NCI-H345 (cell line): Measurements from ENCODE around the gene STPG4.
A peak's percentile ranks its signal among the peaks of the same experiment; 100 is the strongest.

ENCODE experiments used
- DNase-seq: peaks from one replicate; lab custom pipeline; 2025; lab: John Stamatoyannopoulos, UW

Gene STPG4

DNA sequence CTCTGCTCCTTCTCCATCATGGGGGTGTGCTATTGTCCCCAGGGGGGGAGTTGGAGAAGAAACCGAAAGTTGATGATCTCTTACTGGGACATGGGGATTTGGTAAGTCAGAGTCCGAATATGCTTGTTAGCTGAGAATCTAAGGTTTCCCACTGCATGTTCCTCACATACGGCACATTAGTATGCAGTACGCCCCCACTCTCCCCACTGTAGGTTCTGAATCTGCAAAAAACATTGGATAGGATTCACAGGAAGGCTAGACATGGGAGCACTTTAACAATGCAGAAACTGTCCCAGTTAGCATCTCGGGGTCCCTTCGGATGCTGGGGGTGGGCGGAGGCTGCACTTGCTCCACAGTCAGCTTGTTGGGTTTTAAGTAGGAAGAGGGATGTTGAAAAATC, 102.3 kb downstream of the STPG4 start:
- DNase-seq, result no peak

DNA sequence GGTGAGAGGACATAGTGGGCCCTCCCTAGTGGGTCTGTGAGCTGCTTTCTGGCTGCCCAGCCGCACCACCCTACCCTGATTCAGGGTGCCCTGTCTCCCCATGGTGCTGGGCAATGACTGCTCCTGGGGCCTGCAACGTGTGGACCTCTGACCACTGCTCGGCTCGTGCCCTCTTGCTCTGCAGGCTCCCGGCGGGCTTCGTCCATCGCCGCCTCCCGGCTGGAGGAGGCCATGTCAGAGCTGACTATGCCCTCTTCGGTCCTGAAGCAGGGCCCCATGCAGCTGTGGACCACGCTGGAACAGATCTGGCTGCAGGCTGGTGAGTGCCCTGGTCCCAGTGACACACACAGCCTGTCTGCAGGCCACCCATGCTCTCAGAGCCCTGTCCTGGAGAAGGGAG, 103.5 kb downstream of the STPG4 start:
- DNase-seq, result no peak

DNA sequence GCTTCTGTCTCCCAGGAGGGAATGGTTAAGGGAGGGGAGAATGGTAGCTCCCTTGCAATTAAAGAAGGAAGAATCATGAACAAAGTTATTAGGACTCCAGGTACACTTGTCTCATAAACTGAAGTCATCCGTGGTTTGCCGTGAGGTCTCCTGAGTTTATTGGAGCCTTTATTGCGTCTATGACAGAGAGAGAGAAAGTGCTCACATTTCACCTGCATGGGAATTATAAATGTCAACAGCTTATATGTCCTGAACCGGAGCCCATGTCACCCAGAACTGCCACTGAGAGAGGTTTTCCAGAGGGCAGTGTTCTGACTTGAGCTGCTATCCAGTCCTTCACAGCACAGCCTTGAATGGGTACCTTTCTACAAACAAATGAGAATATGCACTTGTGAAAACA, 104.3 kb downstream of the STPG4 start:
- no peak for DNase-seq

DNA sequence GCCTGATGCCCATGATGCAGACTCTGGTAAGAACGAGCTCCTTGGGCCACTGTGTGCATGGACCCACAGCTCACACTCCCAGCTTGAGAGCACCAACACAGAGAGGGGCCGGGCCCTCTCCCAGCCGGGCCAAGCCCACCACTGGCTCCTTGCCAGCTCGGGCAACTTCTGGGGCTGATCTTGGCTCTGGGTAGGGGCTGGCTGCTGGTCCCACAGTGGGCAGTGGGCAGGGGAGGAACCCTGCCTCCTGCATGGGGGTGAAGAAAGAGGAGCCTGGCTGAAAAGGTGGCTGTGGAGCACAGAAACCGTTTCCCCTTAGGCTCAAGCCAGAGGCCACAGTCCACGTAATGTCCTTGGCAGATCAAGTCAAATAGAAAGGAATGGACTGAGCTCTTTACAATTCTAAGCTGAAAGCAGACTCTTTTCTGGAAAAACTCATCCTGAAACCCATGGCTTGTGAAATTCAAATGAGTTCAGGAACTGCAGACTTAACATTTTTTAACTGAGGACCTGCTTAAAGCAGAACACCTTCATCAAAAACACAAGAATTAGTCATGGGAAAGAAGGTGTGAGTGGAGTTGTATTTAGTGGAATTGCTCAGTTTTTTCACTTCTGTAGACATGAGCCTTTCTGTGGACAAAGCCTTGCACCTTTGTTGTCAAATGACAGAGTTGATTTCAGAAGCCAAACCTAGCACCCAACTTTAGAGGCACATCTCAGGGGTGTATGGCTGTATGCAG, 104.9 kb downstream of the STPG4 start:
- DNase-seq, result no peak

DNA sequence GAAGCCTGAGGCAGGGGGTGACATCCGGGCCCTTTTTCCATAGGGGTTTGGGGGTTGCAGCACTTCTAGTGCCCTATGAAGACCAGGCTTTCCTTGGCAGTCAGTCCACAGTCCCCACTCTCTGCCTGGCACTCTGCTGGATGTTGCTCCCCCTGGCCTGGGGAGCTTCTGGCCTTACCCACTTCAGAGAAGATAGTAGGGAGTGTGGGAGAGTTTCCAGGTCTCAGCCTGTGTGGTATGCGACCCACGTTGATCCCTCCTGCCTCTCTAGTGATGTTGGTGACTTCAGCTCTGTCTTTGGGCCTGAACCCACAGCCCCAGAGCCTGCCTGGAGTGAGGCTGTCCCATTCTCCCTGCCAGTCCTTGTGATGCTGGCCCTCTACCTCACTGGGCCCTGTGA, 105.6 kb downstream of the STPG4 start:
- no peak for DNase-seq

DNA sequence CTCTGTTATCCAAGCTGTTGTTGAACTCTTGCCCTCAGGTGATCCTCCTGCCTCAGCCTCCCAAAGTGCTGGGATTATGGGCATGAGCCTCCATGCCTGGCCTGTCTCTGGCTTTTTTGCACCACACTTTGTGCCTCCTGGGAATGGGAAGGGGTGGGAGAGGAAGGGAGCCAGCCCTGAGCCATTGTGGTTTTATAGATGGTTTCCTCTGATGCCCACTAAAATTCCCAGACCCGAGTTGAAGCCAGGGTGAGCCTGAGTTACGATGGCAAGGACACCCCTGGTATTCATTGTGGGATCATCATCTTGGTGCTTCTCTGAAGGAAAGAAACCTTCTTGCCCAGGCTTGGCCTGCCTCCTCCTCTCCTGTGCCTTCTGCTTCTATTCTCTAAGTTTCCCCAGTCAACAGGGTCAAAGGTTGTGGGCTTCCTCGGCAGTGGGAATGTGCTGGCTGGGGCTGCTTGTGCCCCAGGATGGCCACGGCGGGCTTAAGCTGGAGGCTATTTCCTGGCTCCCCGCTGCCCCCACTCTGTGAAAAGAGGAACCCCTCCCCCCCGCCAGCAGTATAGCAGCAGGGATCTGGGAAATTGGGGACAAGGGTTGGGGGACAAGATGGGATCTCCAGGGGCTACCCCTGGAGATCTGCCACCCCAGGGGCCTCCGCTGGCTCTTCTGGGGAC, 106.2 kb downstream of the STPG4 start:
- DNase-seq, result no peak

DNA sequence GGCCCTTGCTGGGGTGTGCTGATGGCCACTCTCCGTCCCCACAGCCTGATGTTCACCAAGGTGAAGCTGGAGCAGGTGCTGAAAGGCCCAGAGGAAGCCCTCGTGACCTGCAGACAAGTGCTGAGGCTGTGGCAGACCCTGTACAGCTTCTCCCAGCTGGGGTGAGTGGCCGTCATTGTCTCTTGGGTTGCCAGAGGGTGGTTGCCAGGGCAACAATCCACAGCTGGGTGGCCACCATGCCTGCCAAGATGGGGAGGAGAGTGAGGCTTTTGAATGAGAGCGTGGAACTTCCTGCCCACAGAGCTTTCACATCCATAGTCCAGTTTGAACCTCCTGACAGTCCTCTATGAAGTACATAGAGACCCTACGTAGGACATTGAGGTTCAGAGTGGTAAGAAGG, 108.8 kb downstream of the STPG4 start:
- no peak for DNase-seq

DNA sequence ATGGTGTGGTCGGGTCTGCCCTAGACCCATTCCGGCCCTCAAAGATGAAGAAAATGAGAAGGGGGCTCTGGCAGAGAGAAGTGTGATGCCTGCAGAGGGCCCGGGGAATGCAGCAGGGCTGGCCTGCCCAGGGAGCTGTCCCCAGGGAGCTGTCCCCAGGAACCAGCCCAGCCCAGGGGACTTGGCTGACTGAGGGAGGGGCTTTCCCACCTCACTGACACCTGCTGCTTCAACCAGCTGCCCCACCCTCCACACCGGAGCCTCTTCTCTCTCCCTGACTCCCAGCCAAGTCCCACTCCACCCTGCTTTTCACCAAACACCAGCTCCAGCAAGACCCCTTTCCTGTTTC, 111.2 kb downstream of the STPG4 start:
- peak; percentile 18 for DNase-seq

DNA sequence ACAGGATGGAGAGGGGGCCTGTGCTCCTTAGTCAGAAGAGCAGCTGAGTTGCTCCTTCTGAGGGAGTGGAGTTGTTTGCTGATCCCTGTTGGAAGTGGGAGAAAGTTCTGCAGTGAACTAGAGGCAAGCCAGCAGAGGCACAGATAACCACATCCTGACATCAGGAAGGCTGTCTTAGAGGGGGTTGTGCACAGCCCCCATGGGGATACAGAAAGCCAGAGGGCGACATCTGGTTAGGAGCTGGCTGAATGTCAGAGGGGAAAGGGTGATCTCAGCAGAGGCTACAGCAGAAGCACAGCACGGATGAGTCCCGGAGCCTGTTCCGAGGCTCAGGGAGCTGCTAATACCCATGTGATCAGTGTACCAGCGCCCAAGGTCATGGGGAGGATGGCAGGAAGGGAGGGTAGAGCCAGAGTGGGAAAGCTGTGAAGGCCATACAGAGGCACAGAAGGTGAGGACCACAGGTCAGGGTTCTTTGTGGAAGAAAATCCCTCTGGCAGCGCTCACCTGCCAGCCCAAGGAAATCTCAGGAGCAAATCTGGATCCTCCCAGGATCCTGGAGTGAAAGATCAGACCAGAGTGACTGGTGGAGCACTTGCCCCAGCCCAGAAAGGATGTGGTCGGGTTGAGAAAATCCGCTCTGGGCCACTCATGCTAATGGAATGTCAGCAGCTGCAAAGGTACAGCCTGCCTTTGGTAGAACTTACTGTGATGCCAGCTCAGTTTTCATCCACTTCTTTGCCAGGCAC, 111.8 kb downstream of the STPG4 start:
- no peak for DNase-seq

DNA sequence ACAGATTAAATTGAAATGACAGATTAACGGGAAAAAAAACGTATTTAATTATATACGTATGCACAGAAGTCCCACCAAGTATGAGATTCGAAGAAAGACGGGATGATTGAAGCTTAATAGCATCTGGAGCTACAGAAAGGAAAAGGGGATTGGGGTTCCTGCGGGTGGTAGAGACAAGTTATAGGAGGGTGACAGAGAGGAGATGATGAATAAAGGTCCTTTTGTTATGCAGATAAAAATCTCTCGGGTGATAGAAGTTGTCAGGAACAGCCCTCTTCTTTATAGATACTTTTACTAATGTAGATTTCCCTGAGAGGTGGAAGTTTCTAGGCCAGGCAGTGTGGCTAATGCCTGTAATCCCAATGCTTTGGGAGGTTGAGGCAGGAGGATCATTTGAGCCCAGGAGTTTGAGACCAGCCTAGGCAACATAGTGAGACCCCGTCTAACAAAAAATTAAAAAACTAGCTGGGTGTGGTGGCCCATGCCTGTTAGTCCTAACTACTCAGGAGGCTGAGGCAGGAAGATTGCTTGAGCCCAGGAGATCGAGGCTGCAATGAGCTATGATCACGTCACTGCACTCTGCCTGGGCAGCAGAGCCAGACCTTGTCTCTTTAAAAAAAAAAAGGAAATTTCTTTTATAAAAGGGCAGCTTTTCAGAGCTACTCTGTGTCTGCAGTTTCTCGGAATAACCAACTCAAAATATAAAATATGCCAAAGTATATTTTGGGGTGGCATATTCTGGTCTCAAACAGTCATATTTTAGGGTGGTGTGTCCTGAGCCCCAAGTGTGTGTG, 113.0 kb downstream of the STPG4 start:
- no peak for DNase-seq

DNA sequence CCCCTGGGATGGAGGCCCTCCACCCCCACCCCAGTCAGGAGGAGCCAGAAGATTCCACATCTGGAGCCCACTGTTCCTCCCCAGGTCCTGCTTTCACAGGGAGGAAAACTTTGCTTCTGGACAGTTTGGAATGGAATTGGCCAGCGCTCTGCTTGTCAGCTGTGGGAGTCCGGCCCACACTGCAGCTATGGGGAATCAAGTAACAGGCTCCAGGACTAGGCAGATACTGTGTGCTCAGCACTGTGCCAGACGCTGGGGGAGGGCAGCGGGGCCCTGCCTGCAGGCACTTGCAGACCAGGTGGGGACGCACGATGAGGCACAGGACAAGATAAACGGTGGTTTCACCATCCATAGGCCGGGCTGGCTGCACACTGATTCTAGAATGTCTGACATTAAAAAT, 114.0 kb downstream of the STPG4 start:
- DNase-seq, result no peak

DNA sequence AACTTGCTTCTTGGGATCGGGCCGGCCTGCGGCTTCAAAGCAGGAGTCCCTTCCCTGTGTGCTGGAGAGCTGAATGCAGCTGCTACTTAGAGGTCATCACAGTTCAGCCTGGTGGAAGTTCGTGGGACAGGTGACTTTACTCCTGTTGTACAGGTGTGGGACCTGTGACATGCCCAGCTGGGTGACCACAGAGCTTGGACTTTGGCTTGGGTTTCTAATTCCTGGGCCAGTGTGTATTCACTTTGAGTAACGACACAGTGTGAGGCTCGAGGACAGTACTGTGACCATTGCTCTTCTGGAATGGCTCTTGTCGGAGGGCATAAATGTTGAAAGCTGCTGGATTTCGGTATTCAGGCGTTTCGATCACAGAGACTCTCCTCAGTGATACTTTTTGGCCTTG, 114.5 kb downstream of the STPG4 start:
- no peak for DNase-seq

DNA sequence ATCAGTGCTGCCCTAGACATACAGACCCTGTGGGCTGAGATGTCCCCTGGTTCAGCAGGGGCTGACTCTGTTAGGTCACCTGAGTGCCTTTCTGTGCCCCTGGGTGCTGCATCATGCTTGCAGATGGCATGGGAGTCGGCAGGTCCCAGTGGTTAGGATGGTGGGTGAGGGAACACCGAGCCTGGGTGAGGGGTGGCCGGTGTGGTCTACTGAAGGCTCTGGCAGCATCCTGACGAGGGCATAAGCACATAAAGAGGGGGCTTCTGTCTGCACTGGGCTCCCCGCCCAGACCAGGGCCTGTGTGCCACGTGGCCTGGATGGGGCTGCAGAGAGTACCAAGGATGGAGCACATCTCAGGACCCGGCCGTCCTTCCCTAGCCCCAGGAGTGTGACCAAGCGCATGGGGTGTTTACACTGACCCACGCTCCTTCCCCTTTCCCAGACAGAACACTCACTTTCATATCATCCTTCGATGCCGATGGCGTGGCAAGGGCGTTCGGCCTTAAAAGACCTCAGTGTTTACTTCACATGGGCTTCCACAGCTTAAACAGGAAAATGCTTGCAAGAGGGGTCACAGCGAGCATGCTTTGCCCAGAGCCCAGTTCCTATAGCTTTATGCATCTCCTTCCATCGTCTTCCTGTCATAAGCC, 115.1 kb downstream of the STPG4 start:
- no peak for DNase-seq

DNA sequence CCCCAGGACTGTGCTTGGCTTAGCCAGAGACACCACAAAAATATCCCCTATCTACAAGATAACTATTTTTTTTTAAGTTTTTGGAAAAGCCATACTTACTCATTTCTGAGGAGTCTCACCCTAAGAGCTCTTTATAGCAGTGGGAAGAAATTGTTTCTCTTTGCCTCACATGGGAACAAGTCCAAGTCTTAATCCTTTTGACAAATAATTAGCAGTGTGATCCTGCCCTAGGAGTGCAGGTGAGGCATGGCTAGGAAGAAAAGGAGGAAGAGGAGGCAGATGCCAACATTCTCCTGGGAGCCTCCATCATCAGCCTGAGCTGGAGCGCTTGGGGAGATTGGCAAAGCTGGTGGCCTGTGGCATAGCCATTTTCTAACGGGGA, 115.6 kb downstream of the STPG4 start:
- no peak for DNase-seq

DNA sequence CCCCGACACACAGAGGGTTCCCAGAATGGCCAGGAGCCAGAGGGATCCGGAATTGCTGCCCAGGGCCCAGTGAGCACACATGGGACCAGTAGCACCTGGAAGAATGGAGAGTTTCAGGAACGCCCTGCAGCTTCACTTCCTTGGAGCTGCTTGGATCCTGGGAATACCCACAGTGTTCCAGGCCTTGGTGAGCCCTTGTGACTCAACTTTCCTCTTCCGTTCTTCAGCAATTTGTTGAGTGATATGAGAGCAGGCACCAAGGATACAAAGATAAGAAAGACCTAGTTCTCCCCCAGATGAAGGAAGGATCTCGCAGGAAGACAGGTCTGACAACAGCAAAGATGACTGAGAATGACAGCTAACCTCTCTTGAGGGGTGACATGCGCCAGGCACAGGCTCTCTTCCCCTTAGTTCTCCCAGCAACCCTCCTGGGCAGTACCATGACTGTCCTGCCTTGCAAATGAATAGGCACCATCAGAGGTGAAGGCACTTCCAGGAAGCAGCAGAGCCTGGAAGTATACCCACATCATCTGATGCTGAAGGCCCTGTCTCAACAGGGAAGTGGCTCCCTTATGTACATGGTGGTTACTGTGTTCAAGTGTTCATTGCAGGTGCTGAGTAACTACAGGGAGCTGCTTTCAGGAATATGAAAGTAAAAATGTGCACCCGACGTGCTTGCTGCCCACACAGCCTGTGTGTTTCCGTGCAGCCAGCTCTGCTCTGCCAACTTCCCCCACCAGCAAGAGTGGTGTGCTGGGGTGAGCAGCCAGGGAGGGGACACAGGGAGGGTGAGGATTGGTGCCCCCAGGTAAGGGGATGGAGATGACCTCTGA, 116.2 kb downstream of the STPG4 start:
- DNase-seq, result no peak

DNA sequence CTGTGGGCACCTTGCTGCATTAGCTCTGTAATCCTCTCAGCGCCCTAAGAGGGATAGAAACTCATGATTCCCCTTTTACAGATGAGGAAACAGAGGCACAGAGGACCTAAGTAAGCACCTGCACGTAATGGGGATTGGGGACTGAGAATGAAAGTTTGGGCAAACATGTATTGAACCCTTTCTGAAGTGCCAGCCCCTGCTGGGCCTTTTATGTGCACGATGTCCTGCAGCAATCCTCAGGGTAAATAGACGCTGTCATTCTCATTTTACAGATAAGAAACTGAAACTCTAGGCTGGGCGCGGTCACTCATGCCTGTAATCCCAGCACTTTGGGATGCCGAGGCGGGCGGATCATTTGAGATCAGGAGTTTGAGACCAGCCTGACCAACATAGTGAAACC, 117.4 kb downstream of the STPG4 start:
- DNase-seq, result no peak
